ENCODE measurements around the gene MGLL.

GRCh38 chr3:127811717-127812116 is 10.6 kb downstream of the MGLL start:
- no peak for TF ChIP-seq NR1H2 (CRISPR knock-in tag; IDR thresholded peaks at IDR 0.05)
- no peak for TF ChIP-seq E2F5 (CRISPR knock-in tag; IDR thresholded peaks at IDR 0.05)
- TF ChIP-seq, protein P1, sequence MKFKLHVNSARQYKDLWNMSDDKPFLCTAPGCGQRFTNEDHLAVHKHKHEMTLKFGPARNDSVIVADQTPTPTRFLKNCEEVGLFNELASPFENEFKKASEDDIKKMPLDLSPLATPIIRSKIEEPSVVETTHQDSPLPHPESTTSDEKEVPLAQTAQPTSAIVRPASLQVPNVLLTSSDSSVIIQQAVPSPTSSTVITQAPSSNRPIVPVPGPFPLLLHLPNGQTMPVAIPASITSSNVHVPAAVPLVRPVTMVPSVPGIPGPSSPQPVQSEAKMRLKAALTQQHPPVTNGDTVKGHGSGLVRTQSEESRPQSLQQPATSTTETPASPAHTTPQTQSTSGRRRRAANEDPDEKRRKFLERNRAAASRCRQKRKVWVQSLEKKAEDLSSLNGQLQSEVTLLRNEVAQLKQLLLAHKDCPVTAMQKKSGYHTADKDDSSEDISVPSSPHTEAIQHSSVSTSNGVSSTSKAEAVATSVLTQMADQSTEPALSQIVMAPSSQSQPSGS (CRISPR knock-in tag; IDR thresholded peaks at IDR 0.05; ENCODE audit: borderline replicate concordance, low read depth): no peak
- TF ChIP-seq, protein P2, sequence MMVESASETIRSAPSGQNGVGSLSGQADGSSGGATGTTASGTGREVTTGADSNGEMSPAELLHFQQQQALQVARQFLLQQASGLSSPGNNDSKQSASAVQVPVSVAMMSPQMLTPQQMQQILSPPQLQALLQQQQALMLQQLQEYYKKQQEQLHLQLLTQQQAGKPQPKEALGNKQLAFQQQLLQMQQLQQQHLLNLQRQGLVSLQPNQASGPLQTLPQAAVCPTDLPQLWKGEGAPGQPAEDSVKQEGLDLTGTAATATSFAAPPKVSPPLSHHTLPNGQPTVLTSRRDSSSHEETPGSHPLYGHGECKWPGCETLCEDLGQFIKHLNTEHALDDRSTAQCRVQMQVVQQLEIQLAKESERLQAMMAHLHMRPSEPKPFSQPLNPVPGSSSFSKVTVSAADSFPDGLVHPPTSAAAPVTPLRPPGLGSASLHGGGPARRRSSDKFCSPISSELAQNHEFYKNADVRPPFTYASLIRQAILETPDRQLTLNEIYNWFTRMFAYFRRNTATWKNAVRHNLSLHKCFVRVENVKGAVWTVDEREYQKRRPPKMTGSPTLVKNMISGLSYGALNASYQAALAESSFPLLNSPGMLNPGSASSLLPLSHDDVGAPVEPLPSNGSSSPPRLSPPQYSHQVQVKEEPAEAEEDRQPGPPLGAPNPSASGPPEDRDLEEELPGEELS (CRISPR knock-in tag; IDR thresholded peaks at IDR 0.05): no peak
- TF ChIP-seq PRRX2 (CRISPR knock-in tag; IDR thresholded peaks at IDR 0.05): no peak
- TF ChIP-seq SP1 (CRISPR knock-in tag; conservative IDR thresholded peaks at IDR 0.05): no peak
